NCI-H146 (cell line): ENCODE measurements around the gene P3H4.
"Not testable (repeated sequence)": the region's sequence is repeated elsewhere in the genome, so short reads cannot be mapped to it uniquely, and the experiment has no call there.

Source experiments
- DNase-seq: peaks from one replicate; lab custom pipeline; 2025; lab: John Stamatoyannopoulos, UW

P3H4 gene

DNA sequence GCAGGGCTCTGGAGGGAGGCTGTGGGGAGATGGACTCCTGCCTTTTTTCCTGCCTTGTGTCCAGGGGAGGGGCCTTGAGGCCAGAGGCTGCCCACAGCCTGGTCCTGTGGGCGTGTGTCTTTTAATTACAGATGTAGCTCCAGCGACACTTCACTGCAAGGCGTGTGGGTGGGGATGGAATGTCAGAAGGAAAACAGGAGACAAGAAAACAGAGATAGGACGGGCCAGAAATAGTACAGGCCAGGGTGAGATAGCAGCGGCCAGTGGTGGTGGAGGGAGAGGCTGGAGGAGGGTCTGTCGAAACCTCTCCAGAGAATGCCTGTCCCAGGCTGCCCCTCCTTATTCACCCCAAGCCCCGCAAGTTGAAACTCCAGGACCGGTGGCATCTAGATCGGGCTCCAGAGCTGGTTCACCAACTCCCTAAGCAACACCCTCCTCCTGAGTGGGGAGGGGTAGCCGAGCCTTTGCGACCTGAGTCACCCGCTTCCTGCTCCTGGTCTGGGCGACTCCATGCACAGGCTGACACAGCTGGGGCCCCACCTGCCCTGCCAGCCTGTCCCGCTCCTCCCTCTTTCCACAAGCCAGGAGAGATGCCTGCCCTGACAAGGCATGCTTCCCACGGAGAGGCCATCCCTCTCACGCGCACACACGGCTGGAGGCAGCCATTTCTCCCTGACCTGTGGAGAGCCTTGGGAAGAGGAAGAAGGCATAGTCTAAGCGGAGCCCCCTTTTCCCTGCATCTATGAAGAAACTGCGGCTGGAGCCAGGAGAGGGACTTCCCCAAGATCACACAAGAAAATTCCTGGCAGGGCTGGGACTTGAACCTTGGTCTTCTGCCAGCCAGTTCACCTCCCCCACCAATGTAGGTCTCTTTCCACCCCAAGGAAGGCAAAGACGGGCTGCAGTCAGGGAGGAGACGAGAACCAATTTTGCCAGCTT lies 18.6 kb downstream of the P3H4 start:
- peak; percentile 17 for DNase-seq

- DNase-seq = no peak
Observed at GRCh38 chr17:41787021-41787418, 24.7 kb downstream of the P3H4 start.

DNA sequence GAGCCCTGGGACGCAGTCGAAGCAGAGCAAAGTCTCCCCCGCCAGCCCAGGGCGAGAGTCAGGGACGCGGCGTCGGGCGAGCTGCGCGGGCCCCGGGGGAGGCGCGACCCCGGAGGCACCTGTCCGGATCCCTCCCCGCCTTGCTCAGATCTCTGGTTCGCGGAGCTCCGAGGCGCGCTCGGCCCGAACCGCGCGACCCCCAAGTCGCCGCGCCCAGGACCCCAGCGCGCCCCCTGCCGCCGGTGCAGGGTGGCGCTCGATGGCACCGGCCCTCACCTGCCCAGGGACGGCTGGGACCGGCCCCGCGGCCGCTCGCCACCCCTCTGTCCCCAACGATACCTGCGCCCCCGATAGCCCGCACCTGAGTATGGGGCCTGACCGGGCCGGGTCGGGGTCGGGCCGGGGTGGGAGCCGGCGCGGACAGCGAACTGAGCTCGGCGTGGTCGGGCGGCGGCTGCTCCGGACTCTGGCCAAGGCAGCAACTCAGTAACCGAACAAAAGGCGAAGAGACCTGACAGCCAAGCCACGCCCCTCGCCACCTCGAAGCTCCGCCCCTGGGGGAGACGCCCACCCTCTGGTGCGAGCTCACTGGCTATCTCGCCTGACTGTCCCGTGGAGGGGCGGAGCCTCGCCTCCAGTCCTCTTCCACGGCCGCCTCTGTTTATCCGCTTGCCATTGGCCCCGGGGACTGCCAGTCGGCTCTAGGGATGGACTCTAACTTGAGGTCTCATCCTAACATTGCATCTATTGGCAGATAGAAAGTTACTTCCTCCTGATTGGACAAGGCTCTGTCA lies 25.3 kb downstream of the P3H4 start, which contains the start of gene JUP:
Gene JUP (minus strand): TSS at position 485 of the 794 bp plus-strand sequence. CDS start 14,857 bp downstream, outside the sequence.
- DNase-seq = peak; percentile 100

DNA sequence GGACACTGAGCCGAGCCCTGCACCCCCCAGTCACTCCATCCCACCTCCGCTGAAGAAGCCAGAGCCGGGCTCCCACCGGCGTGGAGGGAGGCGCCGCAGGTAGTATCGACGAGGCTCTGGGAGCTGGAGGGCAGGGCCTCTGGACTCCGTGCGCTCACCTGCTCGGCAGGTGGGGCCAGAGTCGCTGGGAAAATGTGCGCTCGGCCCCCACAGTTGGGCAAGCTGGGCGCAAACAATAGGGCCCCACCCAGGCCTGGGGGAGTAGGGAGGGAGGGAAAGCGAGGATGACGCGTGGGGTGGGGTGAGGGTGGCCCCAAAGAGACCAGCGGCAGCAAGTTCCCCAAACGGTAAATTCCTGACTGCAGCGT lies 25.9 kb downstream of the P3H4 start:
- DNase-seq = peak; percentile 84

- DNase-seq = no peak
Observed at GRCh38 chr17:41785091-41785858, 26.5 kb downstream of the P3H4 start.

DNA sequence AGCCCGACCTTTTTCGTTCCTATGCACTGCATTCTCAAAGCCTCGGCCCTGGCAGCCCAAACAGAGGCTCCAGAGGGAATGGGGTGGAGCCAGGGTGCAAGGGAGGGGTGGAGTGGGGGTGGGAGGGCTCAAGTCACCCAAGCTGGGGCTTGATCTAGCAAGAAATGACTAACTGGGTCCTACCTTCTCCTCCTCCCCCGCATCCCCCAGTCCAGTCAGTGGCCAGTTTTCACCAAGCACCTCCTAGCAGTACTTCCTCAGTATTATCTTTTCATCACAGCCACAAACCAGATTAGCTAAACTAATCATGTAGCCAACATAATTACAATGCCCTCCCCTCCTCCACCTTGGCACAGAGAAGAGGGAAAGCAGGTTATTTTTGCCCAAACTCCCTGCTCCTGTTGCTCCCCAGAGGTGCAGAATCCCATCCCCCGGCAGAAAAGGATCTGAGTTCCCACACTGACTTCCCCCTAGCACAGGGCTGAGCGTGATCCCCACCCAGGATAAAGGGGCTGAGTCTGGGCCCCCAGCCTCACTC lies 27.5 kb downstream of the P3H4 start:
- no peak for DNase-seq

DNA sequence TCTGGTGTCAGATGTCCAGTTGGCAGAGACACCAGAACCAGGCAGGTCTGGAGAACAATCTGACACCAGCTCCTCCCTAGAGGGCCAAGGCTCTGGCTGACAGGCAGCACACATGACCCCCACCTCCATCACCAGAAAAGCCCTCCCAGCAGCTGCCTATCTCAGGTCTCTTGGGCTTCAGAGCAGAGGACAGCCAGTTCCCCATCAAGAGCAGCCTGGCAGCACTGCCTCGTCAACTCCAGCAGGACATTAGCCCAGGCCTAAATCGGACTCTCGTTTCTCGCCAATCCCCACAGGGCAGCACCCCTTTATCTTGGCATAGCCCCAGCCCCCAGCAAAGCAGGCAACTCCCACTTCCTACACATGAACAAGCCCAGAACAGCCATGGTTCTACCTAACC lies 29.6 kb downstream of the P3H4 start:
- no peak for DNase-seq

GRCh38 chr17:41781404-41782110 lies 30.2 kb downstream of the P3H4 start:
- no peak for DNase-seq

- DNase-seq = no peak
Observed at GRCh38 chr17:41779954-41780353, 31.8 kb downstream of the P3H4 start.

- DNase-seq = peak; percentile 80
Observed at GRCh38 chr17:41777574-41778188, 34.1 kb downstream of the P3H4 start.

DNA sequence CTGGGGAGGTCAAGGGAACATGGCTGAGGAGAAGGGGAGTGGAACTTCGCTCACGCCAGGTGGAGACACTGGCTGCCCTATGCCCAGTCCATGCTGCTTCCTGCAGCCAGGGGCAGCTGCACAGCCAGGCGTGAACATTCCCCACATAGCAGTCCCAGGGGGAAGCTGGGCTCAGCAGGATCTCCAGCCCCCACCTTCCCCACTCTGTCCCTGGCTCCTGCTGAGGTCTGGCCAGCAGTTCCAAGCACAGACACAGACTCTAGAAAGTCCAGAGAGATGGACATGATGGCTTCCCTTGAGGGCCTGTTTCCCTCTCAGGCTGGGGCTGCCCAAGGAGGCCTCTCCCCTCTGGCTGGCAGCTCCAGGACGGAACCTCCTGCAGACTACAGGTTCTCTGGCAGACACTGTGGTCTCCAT lies 34.6 kb downstream of the P3H4 start:
- DNase-seq = peak; percentile 55

DNA sequence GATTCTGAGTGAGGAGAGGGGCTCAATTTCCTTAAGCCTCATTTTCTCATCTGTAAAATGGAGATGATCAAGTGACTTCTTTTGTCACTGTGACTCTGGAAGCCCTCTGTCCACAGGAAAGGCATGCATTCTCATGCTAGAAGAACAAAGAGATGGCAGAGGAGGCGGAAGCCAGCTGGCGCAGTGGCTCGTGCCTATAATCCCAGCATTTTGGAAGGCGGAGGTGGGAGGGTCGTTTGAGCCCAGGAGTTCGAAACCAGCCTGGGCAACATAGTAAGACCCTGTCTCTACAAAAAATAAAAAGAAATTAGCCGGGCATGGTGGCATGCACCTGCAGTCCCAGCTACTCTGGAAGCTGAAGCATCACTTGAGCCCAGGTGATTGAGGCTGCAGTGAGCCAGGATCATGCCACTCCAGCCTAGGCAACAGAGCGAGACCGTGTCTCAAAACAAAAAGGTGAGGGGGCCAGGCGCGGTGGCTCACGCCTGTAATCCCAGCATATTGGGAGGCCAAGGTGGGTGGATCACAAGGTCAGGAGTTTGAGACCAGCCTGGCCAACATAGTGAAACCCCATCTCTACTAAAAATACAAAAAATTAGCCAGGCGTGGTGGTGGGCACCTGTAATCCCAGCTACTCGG lies 35.4 kb downstream of the P3H4 start:
- DNase-seq = not testable (repeated sequence)

DNA sequence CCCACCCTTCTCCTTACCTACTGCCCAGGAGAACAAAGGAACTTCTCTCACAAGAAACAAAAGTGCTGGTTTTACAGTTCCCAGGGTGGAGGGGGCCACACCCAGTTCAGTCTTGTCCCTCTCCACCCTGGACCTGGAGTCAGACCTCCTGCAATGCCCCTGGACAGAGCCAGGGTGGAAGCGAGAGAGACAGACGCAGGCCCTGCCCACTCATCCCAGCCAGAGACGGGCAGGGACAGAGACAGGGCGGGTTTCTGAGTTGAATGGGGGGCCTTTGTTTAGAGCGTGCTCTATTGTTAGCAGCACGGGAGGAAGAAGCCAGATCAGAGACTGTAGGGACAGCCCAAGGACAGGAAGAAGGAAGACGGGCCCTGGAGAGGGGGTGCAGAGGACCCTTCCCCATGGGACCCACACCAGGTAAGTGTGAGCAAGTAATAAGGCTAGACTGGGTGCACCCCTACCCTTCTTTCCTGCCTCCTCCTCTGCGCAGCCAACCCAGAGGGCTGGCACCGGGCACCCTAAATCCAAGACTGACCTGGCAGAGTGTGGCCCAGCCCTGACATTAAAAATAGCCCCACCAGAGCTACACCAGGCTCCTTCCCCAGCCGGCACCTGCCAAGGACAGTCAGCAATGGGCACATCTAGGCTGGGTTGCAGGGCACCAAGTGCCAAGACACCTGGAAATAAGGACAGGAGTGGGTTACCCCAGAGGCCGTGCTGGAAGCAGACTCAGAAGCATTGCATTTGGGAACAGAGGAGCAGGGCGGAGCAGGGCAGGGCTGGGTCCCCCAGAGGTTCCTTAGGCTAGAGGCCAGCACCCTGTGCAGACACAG lies 36.1 kb downstream of the P3H4 start:
- no peak for DNase-seq

GRCh38 chr17:41773731-41774193 lies 38.0 kb downstream of the P3H4 start:
- no peak for DNase-seq

GRCh38 chr17:41773190-41773588 lies 38.6 kb downstream of the P3H4 start:
- DNase-seq = no peak

DNA sequence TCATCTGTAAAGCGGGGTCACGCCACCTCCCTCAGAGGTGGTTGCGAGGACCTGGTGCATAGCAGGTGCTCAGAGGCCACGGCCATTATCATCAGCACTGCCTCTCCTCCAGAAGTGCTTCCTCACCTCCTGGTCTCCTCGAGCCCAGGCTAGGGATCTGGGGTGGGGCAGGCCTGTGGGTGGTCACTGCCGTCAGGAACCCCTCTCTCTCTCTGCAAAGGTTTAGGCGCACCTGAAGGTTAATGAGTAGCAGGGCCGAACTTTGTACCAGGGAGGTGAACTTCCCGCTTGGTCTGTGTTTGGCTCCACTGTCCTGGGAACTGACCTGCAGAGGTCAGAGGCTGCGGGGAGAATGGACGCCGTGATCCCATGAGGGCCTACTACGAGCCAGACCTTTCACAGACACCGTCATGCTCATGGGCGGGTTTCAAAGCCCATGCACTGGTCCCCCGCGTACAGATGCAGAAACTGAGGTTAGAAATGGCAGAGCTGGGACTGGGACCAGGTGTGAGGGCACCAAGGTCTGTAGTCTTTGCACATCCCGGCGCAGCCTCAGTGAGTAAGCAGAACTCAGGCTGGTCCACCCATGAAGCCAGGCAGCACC lies 39.1 kb downstream of the P3H4 start:
- no peak for DNase-seq

- DNase-seq = no peak
Observed at GRCh38 chr17:41772218-41772585, 39.5 kb downstream of the P3H4 start.

DNA sequence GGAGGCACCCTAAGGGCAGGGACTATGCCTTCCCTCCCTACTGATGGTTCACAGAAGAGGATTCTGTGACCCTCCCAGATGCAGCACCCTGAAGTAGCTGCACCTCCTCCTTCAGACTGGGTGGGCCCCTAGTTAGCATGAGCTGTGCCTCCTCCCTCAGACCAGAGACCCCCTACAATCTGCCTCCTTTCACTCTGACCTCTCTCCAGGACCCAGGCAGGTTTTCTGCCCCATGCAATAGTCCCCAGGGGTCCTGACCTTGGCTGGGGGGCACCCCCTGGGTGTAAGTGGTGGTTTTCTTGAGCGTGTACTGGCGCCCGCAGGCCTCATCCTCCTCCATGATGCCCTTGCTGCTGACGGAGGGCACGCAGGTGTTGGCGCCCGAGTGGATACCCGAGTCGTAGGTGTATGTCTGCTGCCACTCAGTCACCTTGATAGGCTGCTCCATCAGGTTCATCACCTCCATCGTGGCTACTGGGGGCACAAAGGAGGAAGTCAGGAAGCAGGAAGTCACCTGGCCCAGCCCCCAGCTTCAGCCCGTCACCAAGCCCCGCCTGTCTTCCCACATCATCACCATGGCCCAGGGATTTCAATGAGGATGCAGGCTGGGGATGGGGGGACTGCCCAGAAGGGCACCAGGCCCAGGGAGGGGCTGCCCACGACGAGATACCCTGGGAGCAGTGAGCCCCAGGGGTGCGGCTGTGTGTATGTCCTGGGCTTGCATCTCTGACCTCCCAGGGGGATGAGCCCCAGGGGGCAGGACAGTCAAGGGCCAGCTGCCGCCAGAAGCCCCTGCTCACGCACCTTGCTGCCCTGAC lies 40.2 kb downstream of the P3H4 start:
- DNase-seq = no peak
